Endothelial cell of umbilical vein (primary cell): Measurements from ENCODE around the gene CEACAM21. TPM values are rescaled to one million over a fixed set of nuclear protein-coding genes. Genes with fewer than 3 reads are reported as not detected.
A peak's percentile ranks its signal among the peaks of the same experiment; 100 is the strongest.

ENCODE experiments used
- BruUV-seq: library from RNA; stranded (reverse); fragments of 400-500 nt; replicated peaks from 2 replicates; lab custom pipeline; 2021; lab: Mats Ljungman, UMichigan
- CTCF ChIA-PET: fragments of 300-600, 350-600 bp; sonication (Branson Sonifier 250); formaldehyde crosslinking; loops from one replicate; lab custom pipeline; 2021; ENCODE audit warnings: antibody characterized with exemption, inconsistent platforms; lab: Charles Lee
- POLR2A ChIA-PET: fragments of 300-600, 350-600 bp; sonication (Branson Sonifier 250); formaldehyde crosslinking; loops from one replicate; lab custom pipeline; 2021; ENCODE audit warnings: antibody characterized with exemption, inconsistent platforms; lab: Charles Lee
- DNase-seq: peaks from one replicate; pipeline ENCODE4 v3.0.0-alpha.2; 2011; ENCODE audit warnings: low read depth, low spot score
- FAIRE-seq: peaks from 2 replicates; lab custom pipeline; 2011; peaks lifted over from hg19 to GRCh38; lab: Jason Lieb, UNC
- H2AFZ ChIP-seq: 2 replicates; pipeline ENCODE4 v1.6.0; 2012; ENCODE audit warnings: low read depth, low read length, control low read depth, inconsistent platforms
- H3K27ac ChIP-seq: 2 replicates; pipeline ENCODE4 v1.5.1; 2011; ENCODE audit warnings: low read depth, mild to moderate bottlenecking, control low read depth, low read length, moderate library complexity; ENCODE audit not compliant: insufficient read depth
- H3K27me3 ChIP-seq, 2 experiments: 2 replicates each; pipeline versions ENCODE4 v1.6.0 to v1.6.1; 2011; ENCODE audit warnings: low read length in 2 of 2, mixed read lengths in 1 of 2; ENCODE audit not compliant: control insufficient read depth in 2 of 2, insufficient read depth in 2 of 2
- H3K36me3 ChIP-seq, 2 experiments: 2 replicates in 1 of 2; 3 replicates in 1 of 2; pipeline ENCODE4 v1.5.1; 2011; ENCODE audit warnings: low read length in 2 of 2, mild to moderate bottlenecking in 1 of 2, moderate library complexity in 1 of 2; ENCODE audit not compliant: control insufficient read depth in 2 of 2, insufficient read depth in 2 of 2; ENCODE audit errors: extremely low read depth in 1 of 2
- H3K4me1 ChIP-seq: 3 replicates; pipeline ENCODE4 v1.5.1; 2011; ENCODE audit warnings: mild to moderate bottlenecking, low read length; ENCODE audit not compliant: control insufficient read depth, insufficient read depth; ENCODE audit errors: extremely low read depth
- H3K4me2 ChIP-seq: 2 replicates; pipeline ENCODE4 v1.6.1; 2011; ENCODE audit warnings: low read length, control low read depth, mixed read lengths; ENCODE audit not compliant: insufficient read depth
- H3K4me3 ChIP-seq, 3 experiments: fragments of 200-600 bp in 1 of 3; sonication (generic), shearing (Covaris generic) in 1 of 3; replicated peaks in 1 of 3; 2 replicates each; pipeline ENCODE4 v1.5.1; 2011 to 2016; ENCODE audit warnings: control low read depth in 3 of 3, low read length in 3 of 3, mild to moderate bottlenecking in 2 of 3, inconsistent platforms in 1 of 3, low read depth in 1 of 3, moderate library complexity in 1 of 3; ENCODE audit not compliant: insufficient read depth in 1 of 3
- H3K79me2 ChIP-seq: 2 replicates; pipeline ENCODE4 v1.6.0; 2012; ENCODE audit warnings: low read length, inconsistent platforms; ENCODE audit not compliant: control insufficient read depth, insufficient read depth
- H3K9ac ChIP-seq: replicated peaks from 2 replicates; pipeline ENCODE3; 2011; ENCODE audit warnings: low read length, control low read depth; ENCODE audit not compliant: insufficient read depth; ENCODE audit errors: extremely low read depth
- H3K9me1 ChIP-seq: replicated peaks from 3 replicates; pipeline ENCODE4 v1.6.0; 2011; ENCODE audit warnings: mild to moderate bottlenecking, low read length; ENCODE audit not compliant: control insufficient read depth, insufficient read depth; ENCODE audit errors: extremely low read depth
- H3K9me3 ChIP-seq: replicated peaks from 2 replicates; pipeline ENCODE4 v1.5.1; 2012; ENCODE audit warnings: low read length, inconsistent platforms; ENCODE audit not compliant: control insufficient read depth, insufficient read depth
- H4K20me1 ChIP-seq: replicated peaks from 2 replicates; pipeline ENCODE3; 2011; ENCODE audit warnings: mild to moderate bottlenecking, low read length; ENCODE audit not compliant: control insufficient read depth, insufficient read depth; ENCODE audit errors: extremely low read depth
- EZH2 ChIP-seq: IDR thresholded peaks from 2 replicates; pipeline ENCODE4 v1.6.1; 2012; ENCODE audit warnings: borderline replicate concordance, low read depth, mild to moderate bottlenecking, moderate library complexity, low read length, inconsistent platforms; ENCODE audit not compliant: severe bottlenecking
- FOS ChIP-seq: IDR thresholded peaks from 2 replicates; pipeline ENCODE4 v1.6.1; 2011; ENCODE audit warnings: mild to moderate bottlenecking, low read length, moderate library complexity, borderline replicate concordance; ENCODE audit not compliant: insufficient read depth
- GATA2 ChIP-seq: IDR thresholded peaks from 2 replicates; pipeline ENCODE4 v1.7.0; 2011; ENCODE audit warnings: low read depth, mild to moderate bottlenecking, moderate library complexity, mixed read lengths, low read length; ENCODE audit not compliant: insufficient read length, insufficient read depth
- JUN ChIP-seq: IDR thresholded peaks from 2 replicates; pipeline ENCODE4 v1.6.1; 2011; ENCODE audit warnings: borderline replicate concordance, low read depth; ENCODE audit not compliant: insufficient read length, insufficient read depth
- MYC ChIP-seq: IDR thresholded peaks from one replicate; pipeline ENCODE4 v1.6.1; 2011; ENCODE audit warnings: mild to moderate bottlenecking, low read depth, low read length
- POLR2A ChIP-seq: IDR thresholded peaks from 2 replicates; pipeline ENCODE4 v1.6.1; 2012; ENCODE audit warnings: low read depth, mild to moderate bottlenecking, control low read depth, low read length
- dilution Hi-C: fragments of 300-500 bp; cut with MboI; formaldehyde crosslinking; loops from one replicate; pipeline ENCODE4 v1.15.0; 2019; ENCODE audit warnings: low sequenced_read_pairs; ENCODE audit not compliant: extremely low pct_ligation_motif_present
- intact Hi-C: fragments of 100-400 bp; cut with micrococcal nuclease; formaldehyde crosslinking; loops from one replicate; pipeline ENCODE4 v1.10.0; 2022
- polyA plus RNA-seq, 4 experiments: library from polyadenylated mRNA; depleted of rRNA in 3 of 4; stranded (reverse) in 3 of 4; unstranded in 1 of 4; fragments of >200 nt; gene quantifications; 2 replicates each; pipeline versions ENCODE4 v1.2.1 to v1.2.3, GENCODE V29; 2011 to 2012; ENCODE audit warnings: missing spikeins in 1 of 4
- total RNA-seq: library from RNA; stranded (reverse); gene quantifications from 2 replicates; pipeline ENCODE4 v1.2.3, GENCODE V29; 2021
- TF ChIP-seq, protein P1 (sequence below), 2 donors: IDR thresholded peaks; 1 replicate in 1 of 2; 2 replicates in 1 of 2; pipeline ENCODE4 v1.5.1; 2011; ENCODE audit warnings: low read length in 2 of 2, mild to moderate bottlenecking in 2 of 2, moderate library complexity in 2 of 2, control low read depth in 1 of 2, inconsistent platforms in 1 of 2, low read depth in 1 of 2; ENCODE audit not compliant: insufficient read depth in 1 of 2; ENCODE audit errors: extremely low read depth in 1 of 2
- TF ChIP-seq, protein P2 (sequence below): IDR thresholded peaks from 2 replicates; pipeline ENCODE4 v1.6.1; 2011; ENCODE audit not compliant: insufficient read depth, insufficient read length

Gene CEACAM21
- total and polyA plus RNA-seq, 2 donors (not counting 3 experiments of a cell fraction or from before 2014, with no cell fraction given), result 0.81 to 1.7 TPM

DNA sequence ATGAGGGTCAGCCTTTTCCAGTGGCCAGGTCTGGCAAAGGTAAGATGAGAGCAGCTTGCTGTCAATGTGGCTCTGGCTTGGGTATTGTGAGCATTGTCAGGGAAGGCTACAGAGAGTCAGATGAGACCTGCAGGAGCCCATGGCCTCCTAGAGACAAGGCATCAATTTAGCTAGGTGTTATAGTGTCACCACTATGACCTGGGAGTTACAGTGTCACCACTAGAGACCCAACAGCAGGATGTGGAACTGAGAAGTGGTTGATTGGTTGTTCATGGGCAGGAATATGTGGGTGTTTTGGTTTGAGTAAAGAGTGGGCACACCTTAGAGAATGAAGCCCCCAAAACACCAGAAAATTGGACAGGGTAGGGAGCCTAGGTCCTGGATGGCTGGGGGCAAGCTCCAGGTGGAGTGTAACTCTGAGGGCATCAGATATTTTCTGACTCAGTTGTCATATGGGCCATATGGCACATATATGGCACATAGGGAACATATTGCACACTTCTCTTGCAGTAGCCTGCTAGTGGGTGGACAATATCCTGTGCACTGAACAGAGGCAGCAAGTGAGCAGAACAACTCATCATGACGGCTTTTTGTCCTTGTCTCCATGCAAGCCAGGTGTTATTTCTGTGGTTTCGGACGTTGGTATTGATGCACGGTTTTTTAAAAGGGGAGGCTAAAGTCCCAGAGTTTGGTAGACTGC, 46.3 kb upstream of the CEACAM21 start:
- Histone ChIP-seq H3K9ac (no peak overlapping the region), H3K4me3 (no peak overlapping the region), H3K4me1 (peaks cover 28% of the 10 kb centered on the region), H4K20me1 (no peaks in the 10 kb centered on the region), H3K27me3 (peaks cover 27 to 30% of the 10 kb centered on the region in 2 experiments), H3K27ac (peak overlapping the region; percentile 85), H3K9me3 (peaks cover 6% of the 10 kb centered on the region), H3K79me2 (no peaks in the 10 kb centered on the region), H3K4me2 (peak overlapping the region; percentile 44), H3K36me3 (no peaks in the 10 kb centered on the region), H2AFZ (no peak overlapping the region), H3K9me1 (no peaks in the 10 kb centered on the region)
- no peak for FAIRE-seq
- DNase-seq, result no peak
- ChIA-PET CTCF (interaction anchor here (0.6 to 3.2 kb wide), 4 partner anchors 20 to 352 kb away, joined by 4 to 40 read pairs (median 6); no protein-coding TSS in a partner anchor), POLR2A (interaction anchor here (1.1 to 3.3 kb wide), 2 partner anchors 43 to 50 kb away, joined by 3 to 38 read pairs; no protein-coding TSS in a partner anchor)
- no TSS peak for BruUV-seq
- intact Hi-C loops (no loop called here), dilution Hi-C loops (no loop called here)
- no peak for TF ChIP-seq EZH2
- no peak for TF ChIP-seq JUN
- TF ChIP-seq, protein P1, sequence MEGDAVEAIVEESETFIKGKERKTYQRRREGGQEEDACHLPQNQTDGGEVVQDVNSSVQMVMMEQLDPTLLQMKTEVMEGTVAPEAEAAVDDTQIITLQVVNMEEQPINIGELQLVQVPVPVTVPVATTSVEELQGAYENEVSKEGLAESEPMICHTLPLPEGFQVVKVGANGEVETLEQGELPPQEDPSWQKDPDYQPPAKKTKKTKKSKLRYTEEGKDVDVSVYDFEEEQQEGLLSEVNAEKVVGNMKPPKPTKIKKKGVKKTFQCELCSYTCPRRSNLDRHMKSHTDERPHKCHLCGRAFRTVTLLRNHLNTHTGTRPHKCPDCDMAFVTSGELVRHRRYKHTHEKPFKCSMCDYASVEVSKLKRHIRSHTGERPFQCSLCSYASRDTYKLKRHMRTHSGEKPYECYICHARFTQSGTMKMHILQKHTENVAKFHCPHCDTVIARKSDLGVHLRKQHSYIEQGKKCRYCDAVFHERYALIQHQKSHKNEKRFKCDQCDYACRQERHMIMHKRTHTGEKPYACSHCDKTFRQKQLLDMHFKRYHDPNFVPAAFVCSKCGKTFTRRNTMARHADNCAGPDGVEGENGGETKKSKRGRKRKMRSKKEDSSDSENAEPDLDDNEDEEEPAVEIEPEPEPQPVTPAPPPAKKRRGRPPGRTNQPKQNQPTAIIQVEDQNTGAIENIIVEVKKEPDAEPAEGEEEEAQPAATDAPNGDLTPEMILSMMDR (IDR thresholded peaks at IDR 0.05; ENCODE audit: extremely low read depth in 1 of 2, insufficient read depth in 1 of 2, low read depth in 1 of 2, low read length in 2 of 2), result no peak
- no peak for TF ChIP-seq MYC
- no peak for TF ChIP-seq POLR2A
- TF ChIP-seq, protein P2, sequence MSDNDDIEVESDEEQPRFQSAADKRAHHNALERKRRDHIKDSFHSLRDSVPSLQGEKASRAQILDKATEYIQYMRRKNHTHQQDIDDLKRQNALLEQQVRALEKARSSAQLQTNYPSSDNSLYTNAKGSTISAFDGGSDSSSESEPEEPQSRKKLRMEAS, result no peak
- TF ChIP-seq FOS, result no peak
- no peak for TF ChIP-seq GATA2
